Measurements from ENCODE around the gene SLF2. TPM values are rescaled to one million over a fixed set of nuclear protein-coding genes. Genes with fewer than 3 reads are reported as not detected.

SLF2 gene
- total RNA-seq, 2 experiments from 2014 or later: 41.4 to 53.0 TPM

- peaks cover 30% of the 10 kb centered on the region for H3K4me1 Mint-ChIP-seq
- peaks cover 4% of the 10 kb centered on the region for H3K36me3 Mint-ChIP-seq
- CTCF ChIA-PET: interaction anchor here (1.1 to 4.8 kb wide), 3 partner anchors 13 to 57 kb away, joined by 3 to 41 read pairs (median 12); no protein-coding TSS in a partner anchor
- ATAC-seq (no peak), DNase-seq (no peak)
- H3K4me3 Mint-ChIP-seq: no peak overlapping the region
- no peaks in the 10 kb centered on the region for H3K9me3 Mint-ChIP-seq (ENCODE audit: low read depth)
- no peaks in the 10 kb centered on the region for H3K27me3 Mint-ChIP-seq
- H3K27ac Mint-ChIP-seq: no peak overlapping the region
Measured at GRCh38 chr10:100984672-100985177, 72.0 kb downstream of the SLF2 start.

- Mint-ChIP-seq H3K4me3 (no peak overlapping the region), H3K36me3 (peaks cover 5% of the 10 kb centered on the region), H3K27me3 (no peaks in the 10 kb centered on the region), H3K9me3 (ENCODE audit: low read depth) (no peaks in the 10 kb centered on the region), H3K4me1 (peaks cover 32% of the 10 kb centered on the region), H3K27ac (no peak overlapping the region)
- ATAC-seq (no peak), DNase-seq (no peak)
- CTCF ChIA-PET: interaction anchor here (3.1 to 4.8 kb wide), 2 partner anchors 12 to 29 kb away, joined by 12 to 41 read pairs; no protein-coding TSS in a partner anchor
Measured at GRCh38 chr10:100985336-100985735, 72.6 kb downstream of the SLF2 start.

GRCh38 chr10:100986623-100986951 is 73.8 kb downstream of the SLF2 start:
- Mint-ChIP-seq H3K4me1 (peaks cover 37% of the 10 kb centered on the region), H3K4me3 (peak overlapping the region; percentile 91), H3K27me3 (no peaks in the 10 kb centered on the region), H3K36me3 (peaks cover 16% of the 10 kb centered on the region), H3K27ac (peak overlapping the region; percentile 85), H3K9me3 (ENCODE audit: low read depth) (no peaks in the 10 kb centered on the region)
- ATAC-seq: no peak
- no peak for DNase-seq
- CTCF ChIA-PET: interaction anchor here (0.8 to 4.8 kb wide), 7 partner anchors 11 to 468 kb away, joined by 3 to 41 read pairs (median 7); partner anchors contain the start of genes LZTS2 and SEMA4G

GRCh38 chr10:100986952-100987684 is 74.4 kb downstream of the SLF2 start, which contains the start of the genes MRPL43 and TWNK:
MRPL43 (minus strand) TSS chr10:100987497; CDS start chr10:100987443, 54 bp downstream.
TWNK (plus strand) TSS chr10:100987543; CDS start chr10:100988211, 668 bp downstream.
- Mint-ChIP-seq H3K36me3 (peaks cover 16% of the 10 kb centered on the region), H3K4me1 (peaks cover 37% of the 10 kb centered on the region)
- CTCF ChIA-PET: interaction anchor here (1.4 to 4.8 kb wide), 6 partner anchors 10 to 468 kb away, joined by 3 to 41 read pairs (median 8); partner anchors contain the start of genes LZTS2 and SEMA4G

GRCh38 chr10:100987685-100988049 is 74.9 kb downstream of the SLF2 start:
- ATAC-seq (no peak), DNase-seq (no peak)
- peaks cover 17% of the 10 kb centered on the region for H3K36me3 Mint-ChIP-seq
- no peaks in the 10 kb centered on the region for H3K27me3 Mint-ChIP-seq
- H3K27ac Mint-ChIP-seq: peak overlapping the region; percentile 85
- H3K4me1 Mint-ChIP-seq: peaks cover 37% of the 10 kb centered on the region
- CTCF ChIA-PET: interaction anchor here (1.4 to 4.8 kb wide), 4 partner anchors 10 to 469 kb away, joined by 3 to 41 read pairs (median 10); no protein-coding TSS in a partner anchor
- H3K4me3 Mint-ChIP-seq: peak overlapping the region; percentile 91
- no peaks in the 10 kb centered on the region for H3K9me3 Mint-ChIP-seq (ENCODE audit: low read depth)

More at GRCh38 chr10:100986952-100987684, 74.4 kb downstream of the SLF2 start, which contains the start of the genes MRPL43 and TWNK:
- no peaks in the 10 kb centered on the region for H3K9me3 Mint-ChIP-seq (ENCODE audit: low read depth)
- DNase-seq (peak; percentile 90), ATAC-seq (peak; percentile 97)
- peak within 1 kb of the TSS; percentile 91 for H3K4me3 Mint-ChIP-seq
- H3K27ac Mint-ChIP-seq: peak within 1 kb of the TSS; percentile 85
- H3K27me3 Mint-ChIP-seq: no peaks in the 10 kb centered on the region

GRCh38 chr10:100988166-100988565 is 75.4 kb downstream of the SLF2 start:
- no peak for DNase-seq
- Mint-ChIP-seq H3K36me3 (peaks cover 19% of the 10 kb centered on the region), H3K4me1 (peaks cover 37% of the 10 kb centered on the region), H3K9me3 (ENCODE audit: low read depth) (no peaks in the 10 kb centered on the region), H3K27me3 (no peaks in the 10 kb centered on the region), H3K27ac (peak overlapping the region; percentile 85), H3K4me3 (peak overlapping the region; percentile 91)
- no peak for ATAC-seq
- CTCF ChIA-PET: interaction anchor here (3.6 to 4.8 kb wide), 2 partner anchors 9 to 23 kb away, joined by 8 to 41 read pairs; no protein-coding TSS in a partner anchor

GRCh38 chr10:100989088-100989487 is 76.3 kb downstream of the SLF2 start:
- Mint-ChIP-seq H3K27me3 (no peaks in the 10 kb centered on the region), H3K27ac (no peak overlapping the region), H3K4me3 (no peak overlapping the region), H3K4me1 (peaks cover 37% of the 10 kb centered on the region), H3K36me3 (peaks cover 22% of the 10 kb centered on the region), H3K9me3 (ENCODE audit: low read depth) (no peaks in the 10 kb centered on the region)
- DNase-seq (no peak), ATAC-seq (no peak)
- CTCF ChIA-PET: interaction anchor here (1.4 to 4.8 kb wide), 3 partner anchors 8 to 42 kb away, joined by 3 to 41 read pairs (median 8); partner anchors contain the start of genes PDZD7 and SFXN3

GRCh38 chr10:100993986-100994708 is 81.4 kb downstream of the SLF2 start:
- Mint-ChIP-seq H3K27ac (peak overlapping the region; percentile 4), H3K27me3 (no peaks in the 10 kb centered on the region), H3K9me3 (ENCODE audit: low read depth) (no peaks in the 10 kb centered on the region), H3K4me3 (no peak overlapping the region), H3K36me3 (peaks cover 18% of the 10 kb centered on the region), H3K4me1 (peaks cover 30% of the 10 kb centered on the region)
- CTCF ChIA-PET: interaction anchor here (1.0 to 13.2 kb wide), 4 partner anchors 18 to 38 kb away, joined by 3 to 174 read pairs (median 4); partner anchors contain the start of gene SEMA4G
- no peak for DNase-seq
- no peak for ATAC-seq

GRCh38 chr10:100995181-100995580 is 82.4 kb downstream of the SLF2 start:
- Mint-ChIP-seq H3K27ac (no peak overlapping the region), H3K9me3 (ENCODE audit: low read depth) (no peaks in the 10 kb centered on the region), H3K27me3 (no peaks in the 10 kb centered on the region), H3K4me3 (no peak overlapping the region), H3K36me3 (peaks cover 18% of the 10 kb centered on the region), H3K4me1 (peaks cover 24% of the 10 kb centered on the region)
- DNase-seq (no peak), ATAC-seq (no peak)
- CTCF ChIA-PET: interaction anchor here (1.8 to 13.2 kb wide), 3 partner anchors 17 to 35 kb away, joined by 4 to 174 read pairs (median 49); partner anchors contain the start of genes PDZD7 and SFXN3

- H3K36me3 Mint-ChIP-seq: peaks cover 6% of the 10 kb centered on the region
- H3K27ac Mint-ChIP-seq: peak overlapping the region; percentile 90
- peaks cover 22% of the 10 kb centered on the region for H3K4me1 Mint-ChIP-seq
- peak overlapping the region; percentile 76 for H3K4me3 Mint-ChIP-seq
- DNase-seq (peak; percentile 57), ATAC-seq (peak; percentile 37)
- no peaks in the 10 kb centered on the region for H3K9me3 Mint-ChIP-seq (ENCODE audit: low read depth)
- CTCF ChIA-PET: interaction anchor here (0.7 to 13.2 kb wide), 28 partner anchors 10 to 461 kb away, joined by 3 to 174 read pairs (median 8); partner anchors contain the start of genes HIF1AN, KAZALD1, MRPL43 and PDZD7
- no peaks in the 10 kb centered on the region for H3K27me3 Mint-ChIP-seq
Measured at GRCh38 chr10:100996678-100997359, 84.1 kb downstream of the SLF2 start.

- Mint-ChIP-seq H3K27me3 (no peaks in the 10 kb centered on the region), H3K36me3 (peaks cover 4% of the 10 kb centered on the region), H3K4me1 (peaks cover 22% of the 10 kb centered on the region), H3K27ac (peak overlapping the region; percentile 90), H3K9me3 (ENCODE audit: low read depth) (no peaks in the 10 kb centered on the region), H3K4me3 (peak overlapping the region; percentile 76)
- DNase-seq (peak; percentile 81), ATAC-seq (peak; percentile 65)
- CTCF ChIA-PET: interaction anchor here (0.6 to 13.2 kb wide), 40 partner anchors 9 to 1530 kb away, joined by 3 to 174 read pairs (median 6); partner anchors contain the start of genes HIF1AN, KAZALD1, MRPL43 and PDZD7
Measured at GRCh38 chr10:100997360-100998182, 84.8 kb downstream of the SLF2 start.

Measured in activated CD8-positive, alpha-beta memory T cell treated with anti-CD3 and anti-CD28 coated beads, Interleukin-2, amount 10 ng/mL, durations not matched to agents 7 days and 5 days (primary cell).